ENCODE results near the gene MLH1.

MLH1 gene

GRCh38 chr3:37071921-37072320 is 78.6 kb downstream of the MLH1 start:
- Histone ChIP-seq H4K20me1 (ENCODE audit: insufficient read depth, low read length) (no peaks in the 10 kb centered on the region), H3K27me3 (replicated peaks; ENCODE audit: insufficient read depth, low read length) (no peaks in the 10 kb centered on the region), H3K27ac (ENCODE audit: low read length) (no peak overlapping the region), H3K36me3 (replicated peaks; ENCODE audit: insufficient read depth, low read length) (no peaks in the 10 kb centered on the region), H3K9me3 (replicated peaks; ENCODE audit: insufficient read depth, low read length) (no peaks in the 10 kb centered on the region), H3K4me1 (ENCODE audit: low read length) (no peaks in the 10 kb centered on the region), H3K79me2 (ENCODE audit: low read length) (no peaks in the 10 kb centered on the region), H3K9me2 (replicated peaks; ENCODE audit: insufficient read depth, low read length) (no peaks in the 10 kb centered on the region), H3K4me2 (ENCODE audit: low read depth, low read length) (no peak overlapping the region), H3F3A (ENCODE audit: insufficient read depth, low read length) (no peaks in the 10 kb centered on the region; the same call in 1 of the 2 replicates), H3K4me3 (ENCODE audit: low read length) (no peak overlapping the region), H3K9ac (ENCODE audit: low read length) (no peak overlapping the region), H2AFZ (ENCODE audit: low read length) (no peak overlapping the region)
- TF ChIP-seq CTCF (IDR thresholded peaks at IDR 0.05; ENCODE audit: low read length) = no peak
- TF ChIP-seq EZH2phosphoT487 (IDR thresholded peaks at IDR 0.05; ENCODE audit: low read length) = no peak
- no peak for TF ChIP-seq EZH2 (optimal IDR thresholded peaks at IDR 0.05; ENCODE audit: low read depth, low read length)
- DNase-seq = no peak

- Histone ChIP-seq H3K4me1 (ENCODE audit: low read length) (no peaks in the 10 kb centered on the region), H3K9ac (ENCODE audit: low read length) (no peak overlapping the region), H3K36me3 (replicated peaks; ENCODE audit: insufficient read depth, low read length) (no peaks in the 10 kb centered on the region), H3K27me3 (replicated peaks; ENCODE audit: insufficient read depth, low read length) (no peaks in the 10 kb centered on the region), H3F3A (ENCODE audit: insufficient read depth, low read length) (no peaks in the 10 kb centered on the region; the same call in 1 of the 2 replicates), H3K4me2 (ENCODE audit: low read depth, low read length) (no peak overlapping the region), H3K9me3 (replicated peaks; ENCODE audit: insufficient read depth, low read length) (no peaks in the 10 kb centered on the region), H3K27ac (ENCODE audit: low read length) (no peak overlapping the region), H3K4me3 (ENCODE audit: low read length) (no peak overlapping the region), H3K9me2 (replicated peaks; ENCODE audit: insufficient read depth, low read length) (no peaks in the 10 kb centered on the region), H4K20me1 (ENCODE audit: insufficient read depth, low read length) (no peaks in the 10 kb centered on the region), H2AFZ (ENCODE audit: low read length) (no peak overlapping the region), H3K79me2 (ENCODE audit: low read length) (no peaks in the 10 kb centered on the region)
- peak; percentile 14 for DNase-seq
- TF ChIP-seq EZH2 (optimal IDR thresholded peaks at IDR 0.05; ENCODE audit: low read depth, low read length) = no peak
- no peak for TF ChIP-seq CTCF (IDR thresholded peaks at IDR 0.05; ENCODE audit: low read length)
- TF ChIP-seq EZH2phosphoT487 (IDR thresholded peaks at IDR 0.05; ENCODE audit: low read length) = no peak
These were observed 79.6 kb downstream of the MLH1 start for GRCh38 chr3:37072892-37073291.

GRCh38 chr3:37074178-37074577 is 80.9 kb downstream of the MLH1 start:
- Histone ChIP-seq H3K36me3 (replicated peaks; ENCODE audit: insufficient read depth, low read length) (no peaks in the 10 kb centered on the region), H3K79me2 (ENCODE audit: low read length) (no peaks in the 10 kb centered on the region), H3K9me2 (replicated peaks; ENCODE audit: insufficient read depth, low read length) (no peaks in the 10 kb centered on the region), H3K27me3 (replicated peaks; ENCODE audit: insufficient read depth, low read length) (no peaks in the 10 kb centered on the region), H3K9ac (ENCODE audit: low read length) (no peak overlapping the region), H3K9me3 (replicated peaks; ENCODE audit: insufficient read depth, low read length) (no peaks in the 10 kb centered on the region), H3K4me3 (ENCODE audit: low read length) (no peak overlapping the region), H2AFZ (ENCODE audit: low read length) (no peak overlapping the region), H3K27ac (ENCODE audit: low read length) (no peak overlapping the region), H3F3A (ENCODE audit: insufficient read depth, low read length) (no peaks in the 10 kb centered on the region; the same call in 1 of the 2 replicates), H3K4me2 (ENCODE audit: low read depth, low read length) (no peak overlapping the region), H4K20me1 (ENCODE audit: insufficient read depth, low read length) (no peaks in the 10 kb centered on the region), H3K4me1 (ENCODE audit: low read length) (no peaks in the 10 kb centered on the region)
- TF ChIP-seq CTCF (IDR thresholded peaks at IDR 0.05; ENCODE audit: low read length) (no peak), EZH2 (optimal IDR thresholded peaks at IDR 0.05; ENCODE audit: low read depth, low read length) (no peak), EZH2phosphoT487 (IDR thresholded peaks at IDR 0.05; ENCODE audit: low read length) (no peak)
- no peak for DNase-seq
